SK-N-SH treated with all-trans-retinoic acid at 6 μM for 48 hours (cell line): ENCODE results near the gene LAG3.

Experiments
- ATAC-seq: fragments of 200-7000 bp; cut with Tn5 transposase; 3 replicates; pipeline ENCODE4 v1.9.1; 2020; ENCODE audit warnings: mild to moderate bottlenecking, moderate library complexity
- ARNTL ChIP-seq: fragments of 450-650 bp; formaldehyde crosslinking; IDR thresholded peaks from 2 replicates; pipeline ENCODE4 v1.5.0; 2020; ENCODE audit warnings: low read depth, mild to moderate bottlenecking, moderate library complexity, borderline replicate concordance
- BACH2 ChIP-seq: fragments of 250-450 bp; sonication (Bioruptor Pico); IDR thresholded peaks from 2 replicates; pipeline ENCODE4 v1.9.0; 2021; ENCODE audit warnings: mild to moderate bottlenecking, borderline replicate concordance
- CREB5 ChIP-seq: fragments of 250-450 bp; sonication (Bioruptor Pico); IDR thresholded peaks from 2 replicates; pipeline ENCODE4 v1.5.1; 2020; ENCODE audit warnings: low read depth, mild to moderate bottlenecking, moderate library complexity
- CSDC2 ChIP-seq: fragments of 250-450 bp; sonication (Bioruptor Pico); IDR thresholded peaks from 2 replicates; pipeline ENCODE4 v1.5.0; 2020; ENCODE audit warnings: mild to moderate bottlenecking, moderate library complexity
- ESRRG ChIP-seq: fragments of 250-450 bp; sonication (Bioruptor Pico); IDR thresholded peaks from 2 replicates; pipeline ENCODE4 v1.6.1; 2021; ENCODE audit warnings: mild to moderate bottlenecking
- GLIS3 ChIP-seq: fragments of 250-450 bp; sonication (Bioruptor Pico); IDR thresholded peaks from 2 replicates; pipeline ENCODE4 v1.5.0; 2020; ENCODE audit warnings: mild to moderate bottlenecking, moderate library complexity
- ISL1 ChIP-seq: fragments of 250-450 bp; sonication (Bioruptor Pico); IDR thresholded peaks from 2 replicates; pipeline ENCODE4 v2.1.2; 2022; ENCODE audit warnings: mild to moderate bottlenecking, moderate library complexity
- OSR1 ChIP-seq: fragments of 250-450 bp; sonication (Bioruptor Pico); IDR thresholded peaks from 2 replicates; pipeline ENCODE4 v1.8.0; 2022; ENCODE audit warnings: moderate library complexity, mild to moderate bottlenecking, inconsistent platforms
- PPARA ChIP-seq: fragments of 250-450 bp; sonication (Bioruptor Pico); IDR thresholded peaks from 2 replicates; pipeline ENCODE4 v1.5.0; 2020; ENCODE audit warnings: mild to moderate bottlenecking, borderline replicate concordance
- RARB ChIP-seq: fragments of 250-450 bp; sonication (Bioruptor Pico); IDR thresholded peaks from 2 replicates; pipeline ENCODE4 v1.8.0; 2021; ENCODE audit warnings: mild to moderate bottlenecking, moderate library complexity
- SNAI2 ChIP-seq: fragments of 250-450 bp; sonication (Bioruptor Pico); IDR thresholded peaks from 2 replicates; pipeline ENCODE4 v1.5.0; 2020; ENCODE audit warnings: mild to moderate bottlenecking, moderate library complexity
- TCF4 ChIP-seq: fragments of 250-450 bp; sonication (Bioruptor Pico); IDR thresholded peaks from 2 replicates; pipeline ENCODE4 v1.8.0; 2021; ENCODE audit warnings: mild to moderate bottlenecking, moderate library complexity, borderline replicate concordance
- TOX ChIP-seq: fragments of 250-450 bp; sonication (Bioruptor Pico); IDR thresholded peaks from 2 replicates; pipeline ENCODE4 v1.8.0; 2021; ENCODE audit warnings: mild to moderate bottlenecking, moderate library complexity, borderline replicate concordance
- TSHZ2 ChIP-seq: fragments of 250-450 bp; sonication (Bioruptor Pico); IDR thresholded peaks from 2 replicates; pipeline ENCODE4 v1.5.0; 2020; ENCODE audit warnings: mild to moderate bottlenecking, moderate library complexity
- ZC3H10 ChIP-seq: fragments of 250-450 bp; sonication (Bioruptor Pico); IDR thresholded peaks from 2 replicates; pipeline ENCODE4 v1.5.1; 2021; ENCODE audit warnings: mild to moderate bottlenecking, moderate library complexity
- ZFP3 ChIP-seq: fragments of 250-450 bp; sonication (Bioruptor Pico); IDR thresholded peaks from 2 replicates; pipeline ENCODE4 v1.5.0; 2020; ENCODE audit warnings: mild to moderate bottlenecking, moderate library complexity
- ZFP30 ChIP-seq: fragments of 450-650 bp; formaldehyde crosslinking; IDR thresholded peaks from 2 replicates; pipeline ENCODE4 v1.5.0; 2022; ENCODE audit warnings: mild to moderate bottlenecking, moderate library complexity
- ZNF565 ChIP-seq: fragments of 450-650 bp; formaldehyde crosslinking; conservative IDR thresholded peaks from 2 replicates; pipeline ENCODE4 v1.5.0; 2020; ENCODE audit warnings: low read depth, mild to moderate bottlenecking, moderate library complexity
- ZNF70 ChIP-seq: fragments of 450-650 bp; formaldehyde crosslinking; IDR thresholded peaks from 2 replicates; pipeline ENCODE4 v1.5.0; 2020; ENCODE audit warnings: mild to moderate bottlenecking, moderate library complexity
- ZNF8 ChIP-seq: fragments of 450-650 bp; formaldehyde crosslinking; IDR thresholded peaks from 2 replicates; pipeline ENCODE4 v1.5.0; 2020; ENCODE audit warnings: mild to moderate bottlenecking, moderate library complexity
- TF ChIP-seq, protein P1 (sequence below): fragments of 250-450 bp; sonication (Bioruptor Pico); IDR thresholded peaks from 2 replicates; pipeline ENCODE4 v1.8.0; 2020; ENCODE audit warnings: mild to moderate bottlenecking, moderate library complexity, borderline replicate concordance
- TF ChIP-seq, protein P2 (sequence below): fragments of 250-450 bp; sonication (Bioruptor Pico); IDR thresholded peaks from 2 replicates; pipeline ENCODE4 v1.5.1; 2021; ENCODE audit warnings: mild to moderate bottlenecking, moderate library complexity

LAG3 gene

GRCh38 chr12:6788972-6789924 is 16.9 kb downstream of the LAG3 start, which contains the start of gene CD4:
Gene CD4, plus strand, starts transcription at chr12:6789528. Its CDS starts 10,611 bp downstream, at chr12:6800139.
- ATAC-seq: no peak

GRCh38 chr12:6790496-6791150 is 18.3 kb downstream of the LAG3 start:
- ATAC-seq: no peak
- TF ChIP-seq ISL1 (CRISPR knock-in tag) (no peak), PPARA (CRISPR knock-in tag) (no peak), ZC3H10 (CRISPR knock-in tag) (no peak), BACH2 (CRISPR knock-in tag) (no peak), SNAI2 (no peak), ZNF8 (CRISPR knock-in tag) (no peak), OSR1 (CRISPR knock-in tag) (no peak), TCF4 (CRISPR knock-in tag) (no peak), ZFP30 (no peak), TSHZ2 (CRISPR knock-in tag) (no peak), ARNTL (CRISPR knock-in tag) (no peak)
- TF ChIP-seq, protein P1, sequence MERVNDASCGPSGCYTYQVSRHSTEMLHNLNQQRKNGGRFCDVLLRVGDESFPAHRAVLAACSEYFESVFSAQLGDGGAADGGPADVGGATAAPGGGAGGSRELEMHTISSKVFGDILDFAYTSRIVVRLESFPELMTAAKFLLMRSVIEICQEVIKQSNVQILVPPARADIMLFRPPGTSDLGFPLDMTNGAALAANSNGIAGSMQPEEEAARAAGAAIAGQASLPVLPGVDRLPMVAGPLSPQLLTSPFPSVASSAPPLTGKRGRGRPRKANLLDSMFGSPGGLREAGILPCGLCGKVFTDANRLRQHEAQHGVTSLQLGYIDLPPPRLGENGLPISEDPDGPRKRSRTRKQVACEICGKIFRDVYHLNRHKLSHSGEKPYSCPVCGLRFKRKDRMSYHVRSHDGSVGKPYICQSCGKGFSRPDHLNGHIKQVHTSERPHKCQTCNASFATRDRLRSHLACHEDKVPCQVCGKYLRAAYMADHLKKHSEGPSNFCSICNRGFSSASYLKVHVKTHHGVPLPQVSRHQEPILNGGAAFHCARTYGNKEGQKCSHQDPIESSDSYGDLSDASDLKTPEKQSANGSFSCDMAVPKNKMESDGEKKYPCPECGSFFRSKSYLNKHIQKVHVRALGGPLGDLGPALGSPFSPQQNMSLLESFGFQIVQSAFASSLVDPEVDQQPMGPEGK (CRISPR knock-in tag): no peak
- TF ChIP-seq, all 23 proteins: peak for 0

More at GRCh38 chr12:6788972-6789924, 16.9 kb downstream of the LAG3 start, which contains the start of gene CD4:
- no peak for TF ChIP-seq ZFP3 (CRISPR knock-in tag)
- no peak for TF ChIP-seq PPARA (CRISPR knock-in tag)
- TF ChIP-seq TSHZ2 (CRISPR knock-in tag): no peak
- TF ChIP-seq ZNF70 (CRISPR knock-in tag): no peak
- no peak for TF ChIP-seq GLIS3 (CRISPR knock-in tag)
- no peak for TF ChIP-seq CSDC2
- TF ChIP-seq ESRRG (CRISPR knock-in tag): no peak

- no peak for ATAC-seq
- TF ChIP-seq ZNF565 (CRISPR knock-in tag): no peak
- TF ChIP-seq ZNF8 (CRISPR knock-in tag): no peak
- no peak for TF ChIP-seq OSR1 (CRISPR knock-in tag)
- TF ChIP-seq, protein P2, sequence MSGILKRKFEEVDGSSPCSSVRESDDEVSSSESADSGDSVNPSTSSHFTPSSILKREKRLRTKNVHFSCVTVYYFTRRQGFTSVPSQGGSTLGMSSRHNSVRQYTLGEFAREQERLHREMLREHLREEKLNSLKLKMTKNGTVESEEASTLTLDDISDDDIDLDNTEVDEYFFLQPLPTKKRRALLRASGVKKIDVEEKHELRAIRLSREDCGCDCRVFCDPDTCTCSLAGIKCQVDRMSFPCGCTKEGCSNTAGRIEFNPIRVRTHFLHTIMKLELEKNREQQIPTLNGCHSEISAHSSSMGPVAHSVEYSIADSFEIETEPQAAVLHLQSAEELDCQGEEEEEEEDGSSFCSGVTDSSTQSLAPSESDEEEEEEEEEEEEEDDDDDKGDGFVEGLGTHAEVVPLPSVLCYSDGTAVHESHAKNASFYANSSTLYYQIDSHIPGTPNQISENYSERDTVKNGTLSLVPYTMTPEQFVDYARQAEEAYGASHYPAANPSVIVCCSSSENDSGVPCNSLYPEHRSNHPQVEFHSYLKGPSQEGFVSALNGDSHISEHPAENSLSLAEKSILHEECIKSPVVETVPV (CRISPR knock-in tag): no peak
- TF ChIP-seq CREB5 (CRISPR knock-in tag): no peak
- TF ChIP-seq GLIS3 (CRISPR knock-in tag): no peak
- no peak for TF ChIP-seq ARNTL (CRISPR knock-in tag)
- no peak for TF ChIP-seq TSHZ2 (CRISPR knock-in tag)
- no peak for TF ChIP-seq ISL1 (CRISPR knock-in tag)
- no peak for TF ChIP-seq TOX (CRISPR knock-in tag)
- no peak for TF ChIP-seq RARB (CRISPR knock-in tag)
- TF ChIP-seq ESRRG (CRISPR knock-in tag): no peak
- TF ChIP-seq BACH2 (CRISPR knock-in tag): no peak
These were observed 19.7 kb downstream of the LAG3 start for GRCh38 chr12:6791931-6792520.
